Nephron progenitor cell (in vitro differentiated cells): Measurements from ENCODE around the gene PRSS38.

Source experiments
- DNase-seq: peaks from one replicate; pipeline ENCODE4 v3.0.0; 2021
- H3K27ac Mint-ChIP-seq: 2 replicates; pipeline ENCODE4 v1.8.0; 2021; ENCODE audit warnings: mild to moderate bottlenecking, moderate library complexity, mixed read lengths
- H3K27me3 Mint-ChIP-seq: 2 replicates; pipeline ENCODE4 v1.8.0; 2021; ENCODE audit warnings: mild to moderate bottlenecking, low read depth, mixed read lengths; ENCODE audit not compliant: poor library complexity
- H3K36me3 Mint-ChIP-seq: 2 replicates; pipeline ENCODE4 v1.8.0; 2021; ENCODE audit warnings: low read depth, mixed read lengths
- H3K4me1 Mint-ChIP-seq: 2 replicates; pipeline ENCODE4 v1.8.0; 2021; ENCODE audit warnings: mixed read lengths
- H3K4me3 Mint-ChIP-seq: 2 replicates; pipeline ENCODE4 v1.8.0; 2021; ENCODE audit warnings: mild to moderate bottlenecking, moderate library complexity, mixed read lengths
- H3K9me3 Mint-ChIP-seq: 2 replicates; pipeline ENCODE4 v1.8.0; 2021; ENCODE audit warnings: mild to moderate bottlenecking, moderate library complexity, mixed read lengths
- CTCF ChIP-seq: fragments of 200-600 bp; sonication (generic); IDR thresholded peaks from 2 replicates; pipeline ENCODE4 v1.5.0; 2021; ENCODE audit warnings: antibody characterized with exemption

Gene PRSS38

GRCh38 chr1:227884370-227885134 is 69.1 kb downstream of the PRSS38 start:
- no peak overlapping the region for H3K4me3 Mint-ChIP-seq

GRCh38 chr1:227885135-227885647 is 69.7 kb downstream of the PRSS38 start:
- no peak for TF ChIP-seq CTCF
- Mint-ChIP-seq H3K4me1 (peaks cover 28% of the 10 kb centered on the region), H3K27ac (no peak overlapping the region), H3K36me3 (no peaks in the 10 kb centered on the region), H3K27me3 (peaks cover 9% of the 10 kb centered on the region), H3K9me3 (no peaks in the 10 kb centered on the region), H3K4me3 (no peak overlapping the region)
- DNase-seq: no peak

More at GRCh38 chr1:227884370-227885134, 69.1 kb downstream of the PRSS38 start:
- H3K4me1 Mint-ChIP-seq: peaks cover 22% of the 10 kb centered on the region
- peaks cover 15% of the 10 kb centered on the region for H3K27me3 Mint-ChIP-seq
- H3K36me3 Mint-ChIP-seq: no peaks in the 10 kb centered on the region
- no peak for DNase-seq
- TF ChIP-seq CTCF: no peak
- no peaks in the 10 kb centered on the region for H3K9me3 Mint-ChIP-seq
- H3K27ac Mint-ChIP-seq: no peak overlapping the region

GRCh38 chr1:227885648-227886502 is 70.4 kb downstream of the PRSS38 start:
- Mint-ChIP-seq H3K36me3 (no peaks in the 10 kb centered on the region), H3K4me1 (peaks cover 32% of the 10 kb centered on the region), H3K27ac (no peak overlapping the region), H3K27me3 (peaks cover 8% of the 10 kb centered on the region), H3K9me3 (no peaks in the 10 kb centered on the region), H3K4me3 (no peak overlapping the region)
- peak; percentile 8 for DNase-seq
- no peak for TF ChIP-seq CTCF

GRCh38 chr1:227886503-227886961 is 71.1 kb downstream of the PRSS38 start:
- H3K9me3 Mint-ChIP-seq: no peaks in the 10 kb centered on the region

GRCh38 chr1:227886993-227887696 is 71.7 kb downstream of the PRSS38 start:
- Mint-ChIP-seq H3K27me3 (peaks cover 8% of the 10 kb centered on the region), H3K4me3 (no peak overlapping the region), H3K9me3 (no peaks in the 10 kb centered on the region), H3K4me1 (peaks cover 42% of the 10 kb centered on the region), H3K27ac (no peak overlapping the region), H3K36me3 (no peaks in the 10 kb centered on the region)
- peak; percentile 54 for DNase-seq
- no peak for TF ChIP-seq CTCF

More at GRCh38 chr1:227886503-227886961, 71.1 kb downstream of the PRSS38 start:
- H3K27me3 Mint-ChIP-seq: peaks cover 8% of the 10 kb centered on the region
- H3K27ac Mint-ChIP-seq: no peak overlapping the region
- peak; percentile 33 for DNase-seq
- peak overlapping the region; percentile 63 for H3K4me3 Mint-ChIP-seq
- no peak for TF ChIP-seq CTCF
- peaks cover 35% of the 10 kb centered on the region for H3K4me1 Mint-ChIP-seq
- H3K36me3 Mint-ChIP-seq: no peaks in the 10 kb centered on the region
